OCI-LY1 (cell line): ENCODE data around the gene SDC1.

Experiments used
- CTCF ChIP-seq: fragments of 200-600 bp; sonication (generic), shearing (Covaris generic); IDR thresholded peaks from 2 replicates; pipeline ENCODE4 v1.5.1; 2017; ENCODE audit warnings: mild to moderate bottlenecking, antibody characterized with exemption, low read length, moderate library complexity, mixed read lengths
- EZH2 ChIP-seq: fragments of 200-600 bp; sonication (generic), shearing (Covaris generic); IDR thresholded peaks from 2 replicates; pipeline ENCODE4 v1.8.0; 2017; ENCODE audit warnings: borderline replicate concordance, mixed run types, mild to moderate bottlenecking, antibody characterized with exemption, low read length, moderate library complexity, mixed read lengths

- TF ChIP-seq CTCF: no peak
- TF ChIP-seq EZH2: no peak
These were observed 47.2 kb downstream of the SDC1 start for GRCh38 chr2:20177556-20178248.
